ENCODE measurements around the gene HUNK. TPM values are rescaled to one million over a fixed set of nuclear protein-coding genes. Genes with fewer than 3 reads are reported as not detected.

Gene HUNK
- total and polyA plus RNA-seq, 2 of the 8 experiments (the other 6 are each of a cell fraction or from before 2014, with no cell fraction given): 1.9 to 10.2 TPM

- FAIRE-seq (no peak), DNase-seq (ENCODE audit: low read depth in 1 of 2, low spot score in 2 of 2) (no peak)
- Histone ChIP-seq H3K18ac (ENCODE audit: extremely low read depth, low read length) (no peak overlapping the region; the same call in 1 of the 2 replicates), H4K5ac (ENCODE audit: insufficient read length, low read depth, low read length) (no peak overlapping the region), H3K14ac (ENCODE audit: insufficient read length) (no peak overlapping the region), H3K4me2 (ENCODE audit: insufficient read depth in 1 of 2, low read depth in 2 of 2, low read length in 2 of 2) (0 out of 4 replicates have a peak overlapping the region, but pooled peaks of 1 of the 2 experiments have one; percentile 20), H3K79me2 (ENCODE audit: control insufficient read depth in 1 of 2, insufficient read depth in 2 of 2, low read length in 2 of 2) (no peaks in the 10 kb centered on the region), H2BK15ac (ENCODE audit: low read length) (no peak overlapping the region), H3K36me3 (ENCODE audit: control insufficient read depth in 2 of 4, insufficient read depth in 4 of 4, low read length in 3 of 4) (0 out of 8 replicates have a peak, but pooled peaks cover 0 to 2% (median 0%) of the 10 kb centered on the region in 4 experiments), H3K79me1 (ENCODE audit: low read depth, low read length) (no peaks in the 10 kb centered on the region), H3K4me3 (ENCODE audit: extremely low read depth in 1 of 4, insufficient read depth in 2 of 4, low read depth in 3 of 4, low read length in 4 of 4) (no peak overlapping the region), H3K27me3 (replicated peaks in 1 of 4; ENCODE audit: control insufficient read depth in 3 of 4, extremely low read depth in 1 of 4, insufficient read depth in 3 of 4, low read length in 3 of 4) (peaks cover 0 to 1% (median 0%) of the 10 kb centered on the region in 4 experiments; a peak in 1 of 7 replicates), H3K9ac (replicated peaks in 1 of 4; ENCODE audit: extremely low read depth in 1 of 4, low read depth in 3 of 4, low read length in 3 of 4) (no peak overlapping the region), H2BK12ac (ENCODE audit: low read depth, low read length) (no peak overlapping the region), H2AK5ac (ENCODE audit: low read depth, low read length) (no peak overlapping the region), H3K23me2 (ENCODE audit: low read depth, low read length) (no peaks in the 10 kb centered on the region), H3K4me1 (replicated peaks in 1 of 4; ENCODE audit: control insufficient read depth in 3 of 4, insufficient read depth in 4 of 4, low read length in 3 of 4) (peaks cover 0 to 3% (median 1%) of the 10 kb centered on the region in 4 experiments; a peak in 3 of 7 replicates), H3K9me3 (ENCODE audit: insufficient read depth in 2 of 2, low read depth in 1 of 2, low read length in 1 of 2) (no peaks in the 10 kb centered on the region), H3K27ac (ENCODE audit: low read depth, low read length) (no peak overlapping the region), H4K8ac (ENCODE audit: extremely low read depth, insufficient read depth, low read length) (no peak overlapping the region), H2BK120ac (replicated peaks; ENCODE audit: low read depth, low read length) (no peak overlapping the region), H3K4ac (replicated peaks; ENCODE audit: insufficient read length, low read depth, low read length) (no peak overlapping the region), H2BK20ac (ENCODE audit: low read length) (0 out of 2 replicates have a peak overlapping the region, but pooled peaks have one; percentile 37), H2AFZ (ENCODE audit: low read length) (no peak overlapping the region), H4K91ac (replicated peaks; ENCODE audit: insufficient read length, low read length) (no peak overlapping the region), H4K20me1 (replicated peaks in 1 of 2; ENCODE audit: control insufficient read depth in 1 of 2, insufficient read depth in 2 of 2, low read length in 2 of 2) (no peaks in the 10 kb centered on the region), H3K23ac (ENCODE audit: insufficient read length) (no peak overlapping the region), H3K56ac (replicated peaks; ENCODE audit: insufficient read length, low read depth, low read length) (no peak overlapping the region), H2BK5ac (ENCODE audit: low read depth, low read length) (no peak overlapping the region)
- WGBS, 2 experiments (ENCODE audit: extremely low coverage in 1 of 2, insufficient coverage in 1 of 2, insufficient read length in 1 of 2, insufficient replicate concordance in 2 of 2, low coverage in 1 of 2, low lambda C conversion rate in 2 of 2, missing lambda C conversion rate in 1 of 2): 54% methylated on average over 1 of the region's 1 CpG; no CpG with 5 or more reads in 1 of the 2 experiments
- ChIA-PET CTCF (ENCODE audit: partially characterized antibody) (interaction anchor here (1.6 kb wide), 1 partner anchor 10 kb away, joined by 9 read pairs; no protein-coding TSS in a partner anchor), POLR2A (ENCODE audit: partially characterized antibody) (no interaction called here)
- no peak for TF ChIP-seq SP4 (IDR thresholded peaks at IDR 0.05; ENCODE audit: low read length)
- TF ChIP-seq CHD1 (IDR thresholded peaks at IDR 0.05; ENCODE audit: low read depth, low read length): no peak
- no peak for TF ChIP-seq RBBP5 (IDR thresholded peaks at IDR 0.05; ENCODE audit: borderline replicate concordance, low read depth, low read length)
- TF ChIP-seq EP300 (IDR thresholded peaks at IDR 0.05; ENCODE audit: borderline replicate concordance in 1 of 2, low read depth in 2 of 2, low read length in 2 of 2): no peak
- TF ChIP-seq JUND (IDR thresholded peaks at IDR 0.05; ENCODE audit: low read length): no peak
- TF ChIP-seq BRCA1 (IDR thresholded peaks at IDR 0.05; ENCODE audit: low read depth, low read length): no peak
- no peak for TF ChIP-seq ASH2L (IDR thresholded peaks at IDR 0.05; ENCODE audit: low read length)
- no peak for TF ChIP-seq KDM5A (IDR thresholded peaks at IDR 0.05; ENCODE audit: low read length)
- TF ChIP-seq CBX5 (IDR thresholded peaks at IDR 0.05; ENCODE audit: low read depth, low read length): no peak
- TF ChIP-seq CEBPB (IDR thresholded peaks at IDR 0.05; ENCODE audit: low read depth, low read length): no peak
- no peak for TF ChIP-seq HDAC2 (IDR thresholded peaks at IDR 0.05; ENCODE audit: borderline replicate concordance in 1 of 2, low read depth in 2 of 2, low read length in 2 of 2)
- TF ChIP-seq SRF (IDR thresholded peaks at IDR 0.05; ENCODE audit: low read depth, low read length): no peak
These were observed 70.7 kb downstream of the HUNK start for GRCh38 chr21:31943561-31943960.
